NCI-H69 (cell line): ENCODE data around the gene KPNA6.
A peak's percentile ranks its signal among the peaks of the same experiment; 100 is the strongest.
"Not testable (repeated sequence)": the region's sequence is repeated elsewhere in the genome, so short reads cannot be mapped to it uniquely, and the experiment has no call there.

ENCODE experiments used
- DNase-seq: peaks from one replicate; lab custom pipeline; 2025; lab: John Stamatoyannopoulos, UW

Gene KPNA6

GRCh38 chr1:32100807-32101708, 6.8 kb upstream of the KPNA6 start:
- DNase-seq: no peak

DNA sequence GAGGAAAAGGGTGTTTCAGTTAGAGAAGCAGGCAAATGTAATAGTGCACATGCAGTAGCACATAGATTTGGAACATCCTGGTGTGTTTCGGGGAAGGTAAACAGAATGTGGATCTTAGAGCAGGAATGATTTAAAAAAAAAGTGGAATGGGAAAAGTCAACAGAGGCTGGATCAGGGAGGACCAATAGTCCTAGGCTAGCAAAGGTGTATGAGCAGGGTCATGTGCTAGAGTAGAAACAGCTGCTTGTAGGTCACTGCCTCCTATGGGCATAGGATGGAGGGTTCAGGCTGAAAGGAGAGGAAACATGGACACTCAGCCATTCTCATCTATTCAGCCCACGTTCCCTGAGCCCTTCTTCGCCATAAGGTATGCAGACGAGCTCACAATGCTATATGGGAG, 3.7 kb upstream of the KPNA6 start:
- no peak for DNase-seq

DNA sequence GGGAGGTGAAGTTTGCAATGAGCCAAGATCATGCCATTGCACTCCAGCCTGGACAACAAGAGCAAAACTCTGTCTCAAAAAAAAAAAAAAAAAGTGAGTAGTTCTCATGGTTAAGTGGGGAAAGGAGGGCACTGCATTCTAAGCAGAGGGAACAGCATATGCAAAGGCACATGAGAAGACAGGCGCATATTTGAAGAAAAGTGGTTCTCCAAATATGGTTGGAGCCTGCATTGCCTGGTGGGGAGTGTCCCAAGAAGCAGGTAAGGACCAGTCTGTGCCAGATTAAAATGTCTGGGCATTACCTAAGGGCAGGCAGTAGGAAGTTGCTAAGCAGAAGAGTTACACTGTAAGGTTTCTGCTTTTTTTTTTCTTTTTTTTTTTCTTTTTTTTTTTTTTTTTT, 2.5 kb upstream of the KPNA6 start:
- no peak for DNase-seq

DNA sequence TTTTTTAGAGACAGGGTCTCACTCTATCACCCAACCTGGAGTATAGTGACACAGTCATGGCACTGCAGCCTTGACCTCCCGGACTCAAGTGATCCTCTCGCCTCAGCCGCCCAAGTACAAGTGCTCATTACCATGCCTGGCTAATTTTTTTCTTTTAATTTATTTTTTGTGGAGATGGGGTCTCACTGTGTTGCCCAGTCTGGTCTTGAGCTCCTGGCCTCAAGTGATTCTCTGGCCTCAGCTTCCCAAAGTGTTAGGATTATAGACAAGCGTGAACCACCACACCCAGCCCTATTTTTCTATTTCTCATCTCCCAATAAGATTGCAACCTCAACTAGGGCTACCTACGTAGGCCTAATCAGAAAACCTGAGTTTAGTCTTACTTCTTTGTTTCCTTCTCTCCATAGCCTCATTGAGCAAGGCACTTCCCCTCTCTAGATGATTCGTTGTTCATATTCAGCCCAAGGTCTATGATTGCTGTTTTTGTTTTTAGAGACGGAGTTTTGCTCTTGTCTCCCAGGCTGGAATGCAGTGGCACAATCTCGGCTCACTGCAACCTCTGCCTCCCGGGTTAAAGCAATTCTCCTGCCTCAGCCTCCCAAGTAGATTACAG, 1.1 kb upstream of the KPNA6 start:
- DNase-seq: no peak

- DNase-seq: no peak
Observed at GRCh38 chr1:32111040-32111623, 3.3 kb downstream of the KPNA6 start.

GRCh38 chr1:32111789-32112188, 3.9 kb downstream of the KPNA6 start:
- DNase-seq: peak; percentile 4

DNA sequence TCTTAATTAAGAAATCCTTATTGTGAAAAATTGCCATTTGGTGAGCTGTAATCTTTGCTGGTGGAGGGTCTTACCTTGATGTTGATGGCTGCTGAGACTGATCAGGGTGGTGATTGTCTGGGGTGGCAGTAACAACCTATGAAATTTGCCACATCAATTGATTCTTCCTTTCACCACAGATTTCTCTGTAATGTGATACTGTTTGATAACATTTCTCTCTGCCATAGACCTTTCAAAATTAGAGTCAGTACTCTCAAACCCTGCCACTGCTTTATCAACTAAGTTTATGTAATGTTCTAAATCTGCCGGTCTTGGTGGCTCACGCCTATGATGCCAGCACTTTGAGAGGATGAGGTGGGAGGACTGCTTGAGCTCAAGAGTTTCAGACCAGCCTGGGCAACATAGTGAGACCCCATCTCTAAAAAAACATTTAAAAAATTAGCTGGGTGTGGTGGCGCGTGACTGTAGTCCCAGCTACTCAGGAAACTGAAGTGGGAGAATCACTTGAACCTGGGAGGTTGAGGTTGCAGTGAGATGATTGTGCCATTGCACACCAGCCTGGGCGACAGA, 5.0 kb downstream of the KPNA6 start:
- no peak for DNase-seq

DNA sequence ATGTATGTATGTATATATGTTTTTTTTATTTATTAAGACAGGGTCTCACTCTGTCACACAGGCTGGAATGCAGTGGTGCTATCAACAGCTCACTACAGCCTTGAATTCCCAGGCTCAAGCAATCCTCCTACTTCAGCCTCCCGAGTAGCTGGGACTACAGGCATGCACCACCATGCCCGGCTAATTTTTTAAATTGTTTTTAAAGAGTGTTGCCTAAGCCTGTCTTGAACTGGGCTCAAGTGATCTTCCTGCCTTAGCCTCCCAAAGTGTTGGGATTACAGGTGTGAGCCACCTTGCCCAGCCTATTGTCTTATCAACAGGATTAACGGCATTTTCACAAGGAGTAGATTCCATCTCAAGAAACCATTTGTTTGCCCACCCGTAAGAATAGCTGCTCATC, 5.6 kb downstream of the KPNA6 start:
- not testable (repeated sequence) for DNase-seq

- DNase-seq: no peak
Observed at GRCh38 chr1:32114420-32114819, 6.6 kb downstream of the KPNA6 start.

DNA sequence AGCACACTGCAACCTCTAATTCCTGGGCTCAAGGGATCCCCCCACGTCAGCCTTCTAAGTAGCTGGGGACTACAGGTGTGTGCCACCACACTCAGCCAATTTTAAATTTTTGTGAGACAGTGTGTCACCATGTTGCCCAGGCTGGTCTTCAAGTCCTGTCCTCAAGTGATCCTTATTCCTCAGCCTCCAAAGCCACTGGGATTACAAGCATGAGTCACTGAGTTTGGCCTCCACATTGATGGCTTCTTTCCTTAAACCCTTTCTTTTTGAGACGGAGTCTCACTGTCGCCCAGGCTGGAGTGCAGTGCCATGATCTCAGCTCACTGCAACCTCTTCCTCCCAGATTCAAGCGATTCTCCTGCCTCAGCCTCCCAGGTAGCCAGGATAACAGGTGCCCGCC, 7.6 kb downstream of the KPNA6 start:
- DNase-seq: no peak

DNA sequence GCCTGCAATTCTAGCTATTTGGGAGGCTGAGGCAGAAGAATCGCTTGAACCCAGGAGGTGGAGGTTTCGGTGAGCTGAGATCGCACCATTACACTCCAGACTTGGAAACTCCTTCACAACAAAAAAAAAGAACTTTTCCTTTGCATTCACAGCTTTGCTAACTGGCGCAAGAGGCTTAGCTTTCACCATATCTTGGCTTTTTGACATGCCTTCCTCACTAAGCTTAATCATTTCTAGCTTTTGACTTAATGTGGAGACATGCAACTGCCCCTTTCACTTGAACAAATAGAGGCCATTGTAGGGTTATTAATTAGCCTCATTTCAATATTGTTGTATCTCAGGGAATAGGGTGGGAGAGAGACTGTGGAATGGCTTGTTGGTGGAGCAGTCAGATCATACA, 8.7 kb downstream of the KPNA6 start:
- no peak for DNase-seq

GRCh38 chr1:32122151-32122550, 14.3 kb downstream of the KPNA6 start:
- DNase-seq: no peak

GRCh38 chr1:32123361-32123760, 15.5 kb downstream of the KPNA6 start:
- DNase-seq: not testable (repeated sequence)

DNA sequence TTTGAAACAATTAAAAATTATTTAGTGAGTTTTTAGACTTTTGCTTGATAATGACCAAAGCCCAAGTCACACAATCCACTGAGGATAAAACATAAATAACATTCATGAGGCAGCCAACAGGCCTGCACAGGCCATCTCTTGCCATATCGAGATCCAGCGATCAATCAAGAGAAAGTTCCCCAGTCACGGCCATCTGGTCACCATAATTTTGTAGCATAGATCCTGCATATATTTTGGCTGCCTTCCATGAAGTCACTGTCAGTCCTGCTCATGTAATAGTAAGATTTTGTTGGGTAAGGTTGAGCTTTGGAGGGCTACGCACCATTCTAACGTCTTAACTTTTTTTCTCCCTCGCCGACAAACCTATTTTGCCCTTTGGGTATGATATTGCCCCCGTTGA, 17.5 kb downstream of the KPNA6 start:
- peak; percentile 32 for DNase-seq

DNA sequence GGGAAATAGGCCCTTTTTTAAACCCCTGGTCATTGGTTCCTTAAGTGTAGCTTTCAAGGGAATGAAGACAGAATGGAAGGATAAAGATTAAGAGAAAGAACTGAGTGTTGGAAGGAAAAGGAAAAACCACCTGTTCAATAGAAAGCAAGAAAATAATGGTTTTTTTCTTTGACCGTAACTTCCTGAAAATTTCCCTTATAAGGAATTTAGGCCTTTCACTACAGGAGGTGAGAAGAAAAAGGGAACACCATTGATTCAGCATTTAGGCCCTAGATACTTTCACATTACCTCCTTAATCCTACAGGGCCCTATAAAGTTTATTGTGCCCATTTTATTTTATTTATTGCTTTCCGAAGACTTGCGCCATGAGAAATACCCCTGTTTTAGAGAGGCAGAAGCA, 18.9 kb downstream of the KPNA6 start:
- DNase-seq: no peak

GRCh38 chr1:32127409-32128198, 19.7 kb downstream of the KPNA6 start:
- no peak for DNase-seq

- DNase-seq: no peak
Observed at GRCh38 chr1:32128479-32128878, 20.6 kb downstream of the KPNA6 start.

- no peak for DNase-seq
Observed at GRCh38 chr1:32128964-32129363, 21.1 kb downstream of the KPNA6 start.

GRCh38 chr1:32133950-32134280, 26.1 kb downstream of the KPNA6 start:
- DNase-seq: not testable (repeated sequence)

DNA sequence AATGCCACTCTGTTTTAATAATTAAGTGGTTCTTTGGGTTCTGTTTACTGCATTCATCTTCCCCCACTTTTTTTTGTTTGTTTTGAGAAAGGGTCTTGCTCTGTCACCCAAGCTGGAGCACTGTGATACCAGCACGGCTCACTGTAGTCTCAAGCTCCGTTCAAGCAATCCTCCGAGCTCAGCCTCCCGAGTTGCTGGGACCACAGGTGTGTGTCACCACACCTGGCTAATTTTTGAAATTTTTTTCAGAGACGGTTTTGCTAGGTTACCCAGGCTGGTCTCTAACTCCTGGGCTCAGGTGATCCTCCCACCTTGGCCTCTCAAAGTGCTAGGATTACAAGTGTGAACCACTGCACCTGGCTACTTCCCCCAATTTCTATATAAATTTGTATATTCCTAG, 29.3 kb downstream of the KPNA6 start:
- DNase-seq: no peak

GRCh38 chr1:32138965-32139364, 31.1 kb downstream of the KPNA6 start:
- peak; percentile 40 for DNase-seq
